OCI-LY3 (cell line): ENCODE data around the gene MYH10.

ENCODE experiments used
- CTCF ChIP-seq: fragments of 200-600, 300-600 bp; sonication (generic); IDR thresholded peaks from 2 replicates; pipeline ENCODE4 v1.5.1; 2014; ENCODE audit warnings: antibody characterized with exemption, low read length, low read depth
- EZH2phosphoT487 ChIP-seq: fragments of 200-600 bp; shearing (Covaris generic); IDR thresholded peaks from 2 replicates; pipeline ENCODE4 v1.6.1; 2018; ENCODE audit warnings: antibody characterized with exemption, mixed run types, low read depth

GRCh38 chr17:8487130-8487645, 143.3 kb downstream of the MYH10 start:
- no peak for TF ChIP-seq CTCF
- no peak for TF ChIP-seq EZH2phosphoT487
